Keratinocyte (primary cell): ENCODE results near the gene BBX. TPM values are rescaled to one million over a fixed set of nuclear protein-coding genes. Genes with fewer than 3 reads are reported as not detected.

Experiments used
- DNase-seq: peaks from one replicate; pipeline ENCODE4 v3.0.0-alpha.2; 2011; ENCODE audit warnings: low read depth, missing footprints, low spot score
- FAIRE-seq: peaks from 2 replicates; lab custom pipeline; 2011; peaks lifted over from hg19 to GRCh38; lab: Jason Lieb, UNC
- H2AFZ ChIP-seq: 2 replicates; pipeline ENCODE4 v1.6.0; 2012; ENCODE audit warnings: low read length, control low read depth, inconsistent platforms; ENCODE audit not compliant: control insufficient read depth
- H3K27ac ChIP-seq: 2 replicates; pipeline ENCODE4 v1.5.1; 2011; ENCODE audit warnings: low read length; ENCODE audit not compliant: control insufficient read depth, insufficient read depth
- H3K27me3 ChIP-seq: 3 replicates; pipeline ENCODE4 v1.6.0; 2011; ENCODE audit warnings: low read length; ENCODE audit not compliant: control insufficient read depth, insufficient read depth; ENCODE audit errors: extremely low read depth
- H3K36me3 ChIP-seq, 2 experiments: 2 replicates in 1 of 2; 3 replicates in 1 of 2; pipeline ENCODE4 v1.5.1; 2011; ENCODE audit warnings: low read length in 2 of 2, mild to moderate bottlenecking in 1 of 2; ENCODE audit not compliant: control insufficient read depth in 2 of 2, insufficient read depth in 2 of 2; ENCODE audit errors: extremely low read depth in 1 of 2
- H3K4me1 ChIP-seq: 3 replicates; pipeline ENCODE4 v1.5.1; 2011; ENCODE audit warnings: low read length; ENCODE audit not compliant: control insufficient read depth, insufficient read depth; ENCODE audit errors: extremely low read depth
- H3K4me2 ChIP-seq: 3 replicates; pipeline ENCODE4 v1.6.0; 2011; ENCODE audit warnings: low read depth, low read length; ENCODE audit not compliant: control insufficient read depth, insufficient read depth; ENCODE audit errors: extremely low read depth
- H3K4me3 ChIP-seq, 3 experiments: fragments of 200-600 bp in 1 of 3; sonication (generic) in 1 of 3; 2 replicates in 2 of 3; 3 replicates in 1 of 3; pipeline ENCODE4 v1.5.1; 2011 to 2016; ENCODE audit warnings: low read length in 3 of 3, mild to moderate bottlenecking in 3 of 3, control low read depth in 2 of 3, inconsistent platforms in 1 of 3, low read depth in 1 of 3, mixed read lengths in 1 of 3, mixed run types in 1 of 3, moderate library complexity in 1 of 3; ENCODE audit not compliant: control insufficient read depth in 2 of 3, insufficient read depth in 2 of 3; ENCODE audit errors: extremely low read depth in 1 of 3
- H3K79me2 ChIP-seq: 2 replicates; pipeline ENCODE4 v1.6.0; 2012; ENCODE audit warnings: low read length; ENCODE audit not compliant: control insufficient read depth, insufficient read depth
- H3K9ac ChIP-seq: 3 replicates; pipeline ENCODE4 v1.6.0; 2011; ENCODE audit warnings: low read length; ENCODE audit not compliant: control insufficient read depth, insufficient read depth; ENCODE audit errors: extremely low read depth
- H3K9me1 ChIP-seq: 3 replicates; pipeline ENCODE4 v1.6.0; 2011; ENCODE audit warnings: low read length; ENCODE audit not compliant: control insufficient read depth, insufficient read depth; ENCODE audit errors: extremely low read depth
- H3K9me3 ChIP-seq: 2 replicates; pipeline ENCODE4 v1.5.1; 2012; ENCODE audit warnings: low read depth, low read length; ENCODE audit not compliant: control insufficient read depth
- H4K20me1 ChIP-seq: 3 replicates; pipeline ENCODE4 v1.6.0; 2011; ENCODE audit warnings: low read length; ENCODE audit not compliant: control insufficient read depth, insufficient read depth; ENCODE audit errors: extremely low read depth
- EZH2 ChIP-seq: IDR thresholded peaks from one replicate; pipeline ENCODE4 v1.6.1; 2012; ENCODE audit warnings: inconsistent platforms, mild to moderate bottlenecking, low read length, moderate library complexity
- dilution Hi-C: fragments of 300-500 bp; cut with MboI; formaldehyde crosslinking; loops from one replicate; pipeline ENCODE4 v1.7.0; 2020; ENCODE audit warnings: low sequenced_read_pairs; ENCODE audit not compliant: extremely low pct_ligation_motif_present
- polyA plus RNA-seq, 5 experiments: library from polyadenylated mRNA; depleted of rRNA in 3 of 5; stranded (reverse) in 3 of 5; stranded (forward) in 1 of 5; unstranded in 1 of 5; fragments of >200 nt; gene quantifications; 1 replicate in 1 of 5; 2 replicates in 3 of 5; 3 replicates in 1 of 5; pipeline versions ENCODE4 v1.2.1 to v1.2.3, GENCODE V29; 2011 to 2012; ENCODE audit warnings: missing spikeins in 2 of 5, low read depth in 1 of 5, low replicate concordance in 1 of 5
- TF ChIP-seq, protein P1 (sequence below), 3 experiments: IDR thresholded peaks in 1 of 3; conservative IDR thresholded peaks in 1 of 3; optimal IDR thresholded peaks in 1 of 3; 2 replicates in 2 of 3; 3 replicates in 1 of 3; pipeline versions ENCODE3 to v1.5.1; 2011; ENCODE audit warnings: low read length in 3 of 3, mild to moderate bottlenecking in 3 of 3, moderate library complexity in 2 of 3, control low read depth in 1 of 3, inconsistent platforms in 1 of 3; ENCODE audit not compliant: insufficient read depth in 2 of 3; ENCODE audit errors: extremely low read depth in 1 of 3

BBX gene
- polyA plus RNA-seq, 1 donor (not counting 4 experiments of a cell fraction or from before 2014, with no cell fraction given): 43.4 TPM

DNA sequence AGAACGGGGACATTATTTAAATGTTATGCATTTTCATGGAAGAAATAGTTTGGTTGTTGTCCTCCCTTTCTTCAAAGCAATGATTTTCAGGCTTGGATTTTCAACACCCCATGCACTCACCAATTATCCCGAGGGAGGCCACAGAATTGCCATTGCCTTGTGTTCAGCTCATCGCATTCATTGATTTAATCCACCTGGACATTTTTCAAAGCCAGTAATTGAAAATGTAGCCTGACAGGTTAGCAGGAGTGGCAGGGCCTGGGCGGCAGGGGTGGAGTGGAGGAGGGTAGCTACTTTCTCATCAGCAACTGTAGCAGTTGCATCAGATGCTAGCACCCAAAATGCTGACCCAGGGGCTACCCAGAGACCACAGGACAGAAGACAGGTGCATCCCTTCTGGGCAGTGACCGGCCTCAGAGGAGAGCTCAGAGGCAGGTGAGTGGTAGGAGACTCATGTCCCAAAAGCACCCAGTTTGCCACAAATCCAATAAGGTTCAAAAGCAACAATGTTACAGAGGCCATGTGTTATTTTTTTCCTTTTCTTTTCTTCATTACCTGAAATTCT lies 325.7 kb downstream of the BBX start:
- Histone ChIP-seq H4K20me1 (no peaks in the 10 kb centered on the region), H3K9ac (no peak overlapping the region), H3K27ac (no peak overlapping the region), H3K9me3 (no peaks in the 10 kb centered on the region), H3K36me3 (no peaks in the 10 kb centered on the region), H3K27me3 (no peaks in the 10 kb centered on the region), H2AFZ (no peak overlapping the region), H3K4me2 (no peak overlapping the region), H3K4me1 (peaks cover 13% of the 10 kb centered on the region), H3K79me2 (no peaks in the 10 kb centered on the region), H3K9me1 (no peaks in the 10 kb centered on the region), H3K4me3 (no peak overlapping the region)
- FAIRE-seq: no peak
- dilution Hi-C loops: no loop called here
- no peak for DNase-seq
- no peak for TF ChIP-seq EZH2
- TF ChIP-seq, protein P1, sequence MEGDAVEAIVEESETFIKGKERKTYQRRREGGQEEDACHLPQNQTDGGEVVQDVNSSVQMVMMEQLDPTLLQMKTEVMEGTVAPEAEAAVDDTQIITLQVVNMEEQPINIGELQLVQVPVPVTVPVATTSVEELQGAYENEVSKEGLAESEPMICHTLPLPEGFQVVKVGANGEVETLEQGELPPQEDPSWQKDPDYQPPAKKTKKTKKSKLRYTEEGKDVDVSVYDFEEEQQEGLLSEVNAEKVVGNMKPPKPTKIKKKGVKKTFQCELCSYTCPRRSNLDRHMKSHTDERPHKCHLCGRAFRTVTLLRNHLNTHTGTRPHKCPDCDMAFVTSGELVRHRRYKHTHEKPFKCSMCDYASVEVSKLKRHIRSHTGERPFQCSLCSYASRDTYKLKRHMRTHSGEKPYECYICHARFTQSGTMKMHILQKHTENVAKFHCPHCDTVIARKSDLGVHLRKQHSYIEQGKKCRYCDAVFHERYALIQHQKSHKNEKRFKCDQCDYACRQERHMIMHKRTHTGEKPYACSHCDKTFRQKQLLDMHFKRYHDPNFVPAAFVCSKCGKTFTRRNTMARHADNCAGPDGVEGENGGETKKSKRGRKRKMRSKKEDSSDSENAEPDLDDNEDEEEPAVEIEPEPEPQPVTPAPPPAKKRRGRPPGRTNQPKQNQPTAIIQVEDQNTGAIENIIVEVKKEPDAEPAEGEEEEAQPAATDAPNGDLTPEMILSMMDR (optimal IDR thresholded peaks at IDR 0.05 in 1 of 3, IDR thresholded peaks at IDR 0.05 in 1 of 3, conservative IDR thresholded peaks at IDR 0.05 in 1 of 3; ENCODE audit: extremely low read depth in 1 of 3, insufficient read depth in 2 of 3, low read length in 3 of 3): no peak

DNA sequence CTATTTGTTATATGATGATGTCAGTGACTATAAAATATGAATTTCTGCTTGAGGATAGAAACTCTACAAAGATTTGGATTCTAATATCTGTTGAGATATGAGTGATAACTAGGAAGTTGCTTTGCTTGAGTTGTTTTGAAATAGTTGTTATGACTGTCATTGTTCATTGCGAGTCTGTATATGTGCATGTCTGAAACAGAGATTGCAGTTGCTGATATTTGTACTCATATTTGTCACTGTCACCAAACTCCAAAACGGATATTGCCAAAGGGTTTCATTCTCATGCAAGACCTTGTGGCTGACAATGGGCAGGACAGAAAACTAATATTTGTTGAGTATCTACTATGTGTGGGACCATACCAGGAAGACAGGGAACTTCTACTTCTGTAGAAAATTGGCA lies 327.9 kb downstream of the BBX start:
- Histone ChIP-seq H3K4me3 (no peak overlapping the region), H3K4me2 (no peak overlapping the region), H3K9me1 (no peaks in the 10 kb centered on the region), H3K4me1 (peaks cover 9% of the 10 kb centered on the region), H3K9me3 (no peaks in the 10 kb centered on the region), H3K27me3 (no peaks in the 10 kb centered on the region), H3K27ac (no peak overlapping the region), H2AFZ (no peak overlapping the region), H4K20me1 (no peaks in the 10 kb centered on the region), H3K36me3 (no peaks in the 10 kb centered on the region), H3K9ac (no peak overlapping the region), H3K79me2 (no peaks in the 10 kb centered on the region)
- dilution Hi-C loops: no loop called here
- FAIRE-seq (no peak), DNase-seq (no peak)
- no peak for TF ChIP-seq EZH2
- TF ChIP-seq, protein P1 (optimal IDR thresholded peaks at IDR 0.05 in 1 of 3, IDR thresholded peaks at IDR 0.05 in 1 of 3, conservative IDR thresholded peaks at IDR 0.05 in 1 of 3; ENCODE audit: extremely low read depth in 1 of 3, insufficient read depth in 2 of 3, low read length in 3 of 3): no peak
